ENCODE data around the gene TNP2. TPM values are rescaled to one million over a fixed set of nuclear protein-coding genes. Genes with fewer than 3 reads are reported as not detected.

TNP2 gene
- total and polyA plus RNA-seq, 9 of the 15 experiments (the other 6 are each of a cell fraction or from before 2014, with no cell fraction given), result not detected

DNA sequence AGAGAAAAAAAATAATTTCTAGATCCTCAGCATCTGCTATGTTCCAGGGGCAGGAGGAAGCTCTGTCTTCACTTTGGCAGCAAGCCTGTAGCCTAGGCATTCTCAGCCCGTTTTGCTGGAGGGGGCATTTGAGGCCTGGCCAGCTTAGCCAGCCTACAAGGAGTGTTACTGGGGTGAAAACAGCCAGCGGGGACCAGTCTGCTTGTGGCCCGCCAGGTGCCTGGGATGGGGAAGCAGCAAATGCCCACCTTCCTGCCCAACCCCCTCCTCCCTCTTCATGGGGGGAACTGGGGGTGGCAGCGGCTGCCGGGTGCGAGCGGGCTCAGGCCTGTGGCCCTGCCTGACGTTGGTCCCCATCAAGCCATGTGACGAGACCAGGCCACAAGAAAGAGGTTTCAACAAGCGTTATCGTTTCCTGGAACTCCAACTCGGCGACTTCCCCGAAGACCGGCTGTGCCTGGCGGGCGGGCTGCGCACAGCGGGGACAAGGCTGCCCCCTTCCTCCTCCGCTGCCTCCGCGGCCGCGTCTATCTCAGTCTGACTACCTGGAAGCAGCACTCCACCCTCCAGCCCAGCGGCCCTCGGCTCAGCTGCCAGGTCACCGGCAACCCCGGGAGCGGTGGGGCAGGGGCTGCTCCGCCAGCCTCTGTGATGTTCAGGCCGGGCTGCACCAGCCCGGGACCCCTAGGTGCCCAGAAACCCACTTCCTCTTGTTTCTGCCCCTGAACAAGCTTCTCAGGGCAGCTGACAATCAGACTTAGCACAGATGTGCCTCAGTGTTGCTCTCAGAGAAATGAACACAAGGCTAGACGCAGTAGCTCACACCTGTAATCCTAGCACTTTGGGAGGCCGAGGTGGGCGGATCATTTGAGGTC lies 36.0 kb downstream of the TNP2 start (continued):
- TF ChIP-seq SRF (CRISPR knock-in tag; IDR thresholded peaks at IDR 0.05) (no peak), POLR2H (tag; IDR thresholded peaks at IDR 0.05; ENCODE audit: low read depth) (peak; percentile 33; the same call in 1 of the 2 replicates), HDGF (IDR thresholded peaks at IDR 0.05) (0 out of 2 replicates have a peak, but pooled peaks have one; percentile 18), ZNF354B (CRISPR knock-in tag; IDR thresholded peaks at IDR 0.05) (peak; percentile 34; the same call in 1 of the 2 replicates), MEF2D (tag; conservative IDR thresholded peaks at IDR 0.05; ENCODE audit: low read depth) (peak; percentile 74; the same call in 1 of the 2 replicates), U2AF1 (optimal IDR thresholded peaks at IDR 0.05; ENCODE audit: low read depth, low read length) (no peak), ZNF197 (CRISPR knock-in tag; IDR thresholded peaks at IDR 0.05; ENCODE audit: low read depth) (peak; percentile 84; the same call in 1 of the 2 replicates), ZKSCAN8 (CRISPR knock-in tag; IDR thresholded peaks at IDR 0.05) (0 out of 2 replicates have a peak, but pooled peaks have one; percentile 62), E2F3 (CRISPR knock-in tag; IDR thresholded peaks at IDR 0.05) (peak; percentile 51; the same call in 1 of the 2 replicates), RBM34 (IDR thresholded peaks at IDR 0.05; ENCODE audit: borderline replicate concordance, insufficient read depth, low read length) (no peak), CAMTA2 (CRISPR knock-in tag; conservative IDR thresholded peaks at IDR 0.05) (peak; percentile 93; the same call in 1 of the 2 replicates), MCM7 (IDR thresholded peaks at IDR 0.05) (no peak), ZNF766 (CRISPR knock-in tag; conservative IDR thresholded peaks at IDR 0.05) (peak; percentile 100), XRCC5 (IDR thresholded peaks at IDR 0.05; ENCODE audit: low read depth, low read length) (no peak), SOX6 (IDR thresholded peaks at IDR 0.05) (peak; percentile 84), C11orf30 (IDR thresholded peaks at IDR 0.05; ENCODE audit: low read depth) (no peak), LEF1 (IDR thresholded peaks at IDR 0.05) (peak; percentile 57; the same call in 1 of the 2 replicates), HMG20A (CRISPR knock-in tag; conservative IDR thresholded peaks at IDR 0.05) (no peak), POU5F1 (IDR thresholded peaks at IDR 0.05; ENCODE audit: borderline replicate concordance, low read depth, low read length, partially characterized antibody) (no peak), ZEB2 (IDR thresholded peaks at IDR 0.05) (peak; percentile 33; the same call in 1 of the 2 replicates), STAT5A (IDR thresholded peaks at IDR 0.05; ENCODE audit: borderline replicate concordance, low read length) (peak; percentile 94), HLTF (IDR thresholded peaks at IDR 0.05) (no peak), POLR2G (IDR thresholded peaks at IDR 0.05; ENCODE audit: low read depth, low read length) (peak; percentile 82), ZFX (CRISPR knock-in tag; IDR thresholded peaks at IDR 0.05) (peak; percentile 88)
- TF ChIP-seq, protein P1, sequence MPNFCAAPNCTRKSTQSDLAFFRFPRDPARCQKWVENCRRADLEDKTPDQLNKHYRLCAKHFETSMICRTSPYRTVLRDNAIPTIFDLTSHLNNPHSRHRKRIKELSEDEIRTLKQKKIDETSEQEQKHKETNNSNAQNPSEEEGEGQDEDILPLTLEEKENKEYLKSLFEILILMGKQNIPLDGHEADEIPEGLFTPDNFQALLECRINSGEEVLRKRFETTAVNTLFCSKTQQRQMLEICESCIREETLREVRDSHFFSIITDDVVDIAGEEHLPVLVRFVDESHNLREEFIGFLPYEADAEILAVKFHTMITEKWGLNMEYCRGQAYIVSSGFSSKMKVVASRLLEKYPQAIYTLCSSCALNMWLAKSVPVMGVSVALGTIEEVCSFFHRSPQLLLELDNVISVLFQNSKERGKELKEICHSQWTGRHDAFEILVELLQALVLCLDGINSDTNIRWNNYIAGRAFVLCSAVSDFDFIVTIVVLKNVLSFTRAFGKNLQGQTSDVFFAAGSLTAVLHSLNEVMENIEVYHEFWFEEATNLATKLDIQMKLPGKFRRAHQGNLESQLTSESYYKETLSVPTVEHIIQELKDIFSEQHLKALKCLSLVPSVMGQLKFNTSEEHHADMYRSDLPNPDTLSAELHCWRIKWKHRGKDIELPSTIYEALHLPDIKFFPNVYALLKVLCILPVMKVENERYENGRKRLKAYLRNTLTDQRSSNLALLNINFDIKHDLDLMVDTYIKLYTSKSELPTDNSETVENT (CRISPR knock-in tag; IDR thresholded peaks at IDR 0.05), result no peak
- TF ChIP-seq, protein P2, sequence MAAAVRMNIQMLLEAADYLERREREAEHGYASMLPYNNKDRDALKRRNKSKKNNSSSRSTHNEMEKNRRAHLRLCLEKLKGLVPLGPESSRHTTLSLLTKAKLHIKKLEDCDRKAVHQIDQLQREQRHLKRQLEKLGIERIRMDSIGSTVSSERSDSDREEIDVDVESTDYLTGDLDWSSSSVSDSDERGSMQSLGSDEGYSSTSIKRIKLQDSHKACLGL (CRISPR knock-in tag; IDR thresholded peaks at IDR 0.05; ENCODE audit: borderline replicate concordance, poor library complexity, severe bottlenecking), result no peak
- TF ChIP-seq, protein P3, sequence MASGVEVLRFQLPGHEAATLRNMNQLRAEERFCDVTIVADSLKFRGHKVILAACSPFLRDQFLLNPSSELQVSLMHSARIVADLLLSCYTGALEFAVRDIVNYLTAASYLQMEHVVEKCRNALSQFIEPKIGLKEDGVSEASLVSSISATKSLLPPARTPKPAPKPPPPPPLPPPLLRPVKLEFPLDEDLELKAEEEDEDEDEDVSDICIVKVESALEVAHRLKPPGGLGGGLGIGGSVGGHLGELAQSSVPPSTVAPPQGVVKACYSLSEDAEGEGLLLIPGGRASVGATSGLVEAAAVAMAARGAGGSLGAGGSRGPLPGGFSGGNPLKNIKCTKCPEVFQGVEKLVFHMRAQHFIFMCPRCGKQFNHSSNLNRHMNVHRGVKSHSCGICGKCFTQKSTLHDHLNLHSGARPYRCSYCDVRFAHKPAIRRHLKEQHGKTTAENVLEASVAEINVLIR (CRISPR knock-in tag; IDR thresholded peaks at IDR 0.05), result peak; percentile 57

Measured in K562 (cell line).